Ascending aorta (tissue), 2 donors: ENCODE measurements around the gene SLF1. TPM values are rescaled to one million over a fixed set of nuclear protein-coding genes. Genes with fewer than 3 reads are reported as not detected.

Source experiments
- DNase-seq, 2 donors: peaks; one replicate each; pipeline ENCODE4 v3.0.0-alpha.2; 2019; ENCODE audit warnings: low spot score in 2 of 2
- H3K27ac ChIP-seq, 2 donors: fragments of 200-600 bp; sonication (generic); one replicate each; pipeline ENCODE4 v1.5.1; 2016 to 2017; ENCODE audit warnings: mild to moderate bottlenecking in 1 of 2
- H3K27me3 ChIP-seq: fragments of 200-600 bp; sonication (generic); one replicate; pipeline ENCODE4 v1.5.1; 2017
- H3K36me3 ChIP-seq, 2 donors: fragments of 200-600 bp; sonication (generic); one replicate each; pipeline ENCODE4 v1.5.1; 2016
- H3K4me1 ChIP-seq, 2 donors: fragments of 200-600 bp; sonication (generic); one replicate each; pipeline ENCODE4 v1.5.1; 2016 to 2017; ENCODE audit warnings: mild to moderate bottlenecking in 1 of 2
- H3K4me3 ChIP-seq, 2 donors: fragments of 200-600 bp; sonication (generic); one replicate each; pipeline ENCODE4 v1.5.1; 2016 to 2017; ENCODE audit warnings: mild to moderate bottlenecking in 1 of 2
- H3K9me3 ChIP-seq, 2 donors: fragments of 200-600 bp; sonication (generic); one replicate each; pipeline ENCODE4 v1.5.1; 2016
- intact Hi-C: fragments of 100-400 bp; cut with DNase I; formaldehyde crosslinking; loops from one replicate; pipeline ENCODE4 v1.15.1; 2023
- total RNA-seq: library from RNA; depleted of rRNA; stranded (reverse); fragments of >200 nt; gene quantifications from one replicate; pipeline ENCODE4 v1.1.0, GENCODE V29; 2016
- TF ChIP-seq, protein P1 (sequence below), 3 experiments: fragments of 200-600 bp in 2 of 3; fragments of 450-650 bp in 1 of 3; sonication (generic) in 2 of 3; IDR thresholded peaks; one replicate each; pipeline ENCODE4 v1.5.1; 2016 to 2019; ENCODE audit warnings: antibody characterized with exemption in 3 of 3, mild to moderate bottlenecking in 1 of 3, moderate library complexity in 1 of 3

Gene SLF1
- total RNA-seq, 1 donor from 2014 or later, result 0.11 TPM

DNA sequence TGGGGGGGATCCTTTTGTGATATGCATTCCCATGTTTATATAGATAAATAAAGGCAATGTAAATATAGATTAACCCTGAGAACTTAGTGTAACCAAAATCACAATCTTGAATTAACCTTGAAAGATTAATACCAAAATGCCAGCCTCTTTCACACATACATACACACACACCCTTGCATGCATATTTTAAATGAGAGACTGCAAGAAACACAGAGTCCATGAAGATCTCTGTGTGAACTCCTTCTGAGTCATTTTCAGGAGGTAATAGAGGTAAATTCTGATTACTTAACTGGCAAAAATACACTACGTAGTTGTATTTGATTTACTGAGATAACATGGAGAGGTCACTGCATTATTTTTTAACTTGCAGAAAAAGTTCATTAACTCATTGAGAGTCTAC, 118.0 kb downstream of the SLF1 start:
- H3K9me3 ChIP-seq, result no peaks in the 10 kb centered on the region
- H3K36me3 ChIP-seq, result no peaks in the 10 kb centered on the region
- no peak for DNase-seq
- TF ChIP-seq, protein P1, sequence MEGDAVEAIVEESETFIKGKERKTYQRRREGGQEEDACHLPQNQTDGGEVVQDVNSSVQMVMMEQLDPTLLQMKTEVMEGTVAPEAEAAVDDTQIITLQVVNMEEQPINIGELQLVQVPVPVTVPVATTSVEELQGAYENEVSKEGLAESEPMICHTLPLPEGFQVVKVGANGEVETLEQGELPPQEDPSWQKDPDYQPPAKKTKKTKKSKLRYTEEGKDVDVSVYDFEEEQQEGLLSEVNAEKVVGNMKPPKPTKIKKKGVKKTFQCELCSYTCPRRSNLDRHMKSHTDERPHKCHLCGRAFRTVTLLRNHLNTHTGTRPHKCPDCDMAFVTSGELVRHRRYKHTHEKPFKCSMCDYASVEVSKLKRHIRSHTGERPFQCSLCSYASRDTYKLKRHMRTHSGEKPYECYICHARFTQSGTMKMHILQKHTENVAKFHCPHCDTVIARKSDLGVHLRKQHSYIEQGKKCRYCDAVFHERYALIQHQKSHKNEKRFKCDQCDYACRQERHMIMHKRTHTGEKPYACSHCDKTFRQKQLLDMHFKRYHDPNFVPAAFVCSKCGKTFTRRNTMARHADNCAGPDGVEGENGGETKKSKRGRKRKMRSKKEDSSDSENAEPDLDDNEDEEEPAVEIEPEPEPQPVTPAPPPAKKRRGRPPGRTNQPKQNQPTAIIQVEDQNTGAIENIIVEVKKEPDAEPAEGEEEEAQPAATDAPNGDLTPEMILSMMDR (IDR thresholded peaks at IDR 0.05), result no peak
- H3K4me1 ChIP-seq, result no peaks in the 10 kb centered on the region
- H3K27me3 ChIP-seq, result no peaks in the 10 kb centered on the region
- no peak overlapping the region for H3K4me3 ChIP-seq
- H3K27ac ChIP-seq, result no peak overlapping the region
- intact Hi-C loops, result no loop called here

DNA sequence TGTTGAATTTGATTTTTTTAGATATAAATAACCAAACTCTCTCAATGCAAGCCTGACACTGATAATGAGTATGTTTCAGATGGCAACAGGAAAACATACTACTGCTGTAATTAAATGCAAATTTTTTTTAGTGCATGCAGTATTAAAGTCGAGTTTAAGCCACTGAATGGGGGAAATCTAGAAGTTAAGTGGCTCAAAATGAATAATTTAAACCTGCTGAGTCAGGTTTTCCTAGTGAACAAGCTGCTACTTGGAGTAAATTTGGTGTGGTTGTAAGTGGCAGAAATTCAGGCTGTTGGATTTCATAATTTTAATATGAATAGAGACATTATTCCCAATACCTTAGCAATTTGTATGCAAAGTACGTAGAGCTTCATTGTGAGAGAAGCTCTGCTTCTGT, 121.8 kb downstream of the SLF1 start:
- Histone ChIP-seq H3K27me3 (no peaks in the 10 kb centered on the region), H3K36me3 (no peaks in the 10 kb centered on the region), H3K4me1 (no peaks in the 10 kb centered on the region), H3K27ac (no peak overlapping the region), H3K4me3 (no peak overlapping the region), H3K9me3 (no peaks in the 10 kb centered on the region)
- DNase-seq, result no peak
- TF ChIP-seq, protein P1 (IDR thresholded peaks at IDR 0.05), result no peak
- intact Hi-C loops, result no loop called here

GRCh38 chr5:94742852-94743251, 124.4 kb downstream of the SLF1 start:
- intact Hi-C loops, result no loop called here
- TF ChIP-seq, protein P1 (IDR thresholded peaks at IDR 0.05), result no peak

GRCh38 chr5:94744906-94745305, 126.4 kb downstream of the SLF1 start:
- Histone ChIP-seq H3K4me1 (no peaks in the 10 kb centered on the region), H3K4me3 (no peak overlapping the region), H3K27me3 (no peaks in the 10 kb centered on the region), H3K27ac (no peak overlapping the region), H3K36me3 (no peaks in the 10 kb centered on the region), H3K9me3 (no peaks in the 10 kb centered on the region)
- TF ChIP-seq, protein P1 (IDR thresholded peaks at IDR 0.05), result no peak
- intact Hi-C loops, result no loop called here
- DNase-seq, result no peak

More at GRCh38 chr5:94742852-94743251, 124.4 kb downstream of the SLF1 start:
- no peak for DNase-seq
- Histone ChIP-seq H3K9me3 (no peaks in the 10 kb centered on the region), H3K36me3 (no peaks in the 10 kb centered on the region), H3K27me3 (no peaks in the 10 kb centered on the region), H3K4me3 (no peak overlapping the region), H3K27ac (no peak overlapping the region), H3K4me1 (no peaks in the 10 kb centered on the region)

DNA sequence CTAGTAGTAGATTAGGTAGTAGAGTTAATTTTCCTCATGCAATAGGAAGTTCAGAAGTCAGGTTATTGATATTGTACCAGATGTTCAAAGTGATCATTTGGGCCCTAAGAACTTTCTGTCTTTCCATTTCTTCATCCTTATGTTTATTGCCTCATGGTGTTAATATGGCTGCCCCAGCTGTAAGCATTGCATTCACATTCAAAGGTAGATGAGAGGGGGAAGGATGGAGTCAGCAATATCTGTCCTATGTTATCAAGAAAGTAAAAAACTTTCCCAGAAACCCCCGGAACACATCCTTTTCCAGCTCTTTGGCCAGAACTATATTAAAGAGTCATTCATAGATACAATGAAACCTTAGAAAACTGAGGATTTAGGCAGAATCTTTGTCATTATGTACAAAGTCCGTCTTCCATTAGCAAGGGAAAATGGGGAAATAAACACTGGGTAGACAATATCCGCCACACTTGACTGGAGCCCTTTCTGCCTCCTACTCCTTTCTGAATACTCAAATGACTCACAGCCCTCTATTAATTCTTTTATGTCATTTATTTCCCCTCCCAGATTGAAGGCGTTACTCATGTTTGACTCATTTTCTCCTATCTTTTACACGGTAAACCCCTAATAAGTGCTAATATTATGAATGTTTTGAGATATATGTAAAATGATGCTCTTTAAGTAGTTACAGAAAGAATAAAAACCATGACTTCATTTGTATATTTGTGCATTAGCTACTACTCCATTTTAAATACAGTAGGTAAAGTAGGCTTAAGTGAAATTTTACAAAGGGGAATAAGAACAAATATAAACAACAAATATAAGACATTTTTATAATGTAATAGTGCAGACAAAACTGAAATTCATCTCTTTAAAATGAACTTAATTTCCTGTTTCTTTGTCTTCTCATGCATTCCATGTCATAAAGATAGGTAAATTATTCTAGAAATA, 127.6 kb downstream of the SLF1 start:
- no peak overlapping the region for H3K27ac ChIP-seq
- H3K4me1 ChIP-seq, result no peaks in the 10 kb centered on the region
- no peak overlapping the region for H3K4me3 ChIP-seq
- no peaks in the 10 kb centered on the region for H3K27me3 ChIP-seq
- no peaks in the 10 kb centered on the region for H3K9me3 ChIP-seq
- intact Hi-C loops, result no loop called here
- TF ChIP-seq, protein P1 (IDR thresholded peaks at IDR 0.05), result no peak
- no peak for DNase-seq
- H3K36me3 ChIP-seq, result no peaks in the 10 kb centered on the region
